Stimulated activated naive CD4-positive, alpha-beta T cell (primary cell): Measurements from ENCODE around the gene TAGLN.
A peak's percentile ranks its signal among the peaks of the same experiment; 100 is the strongest.

Experiments
- DNase-seq, 6 experiments: peaks; one replicate each; lab custom pipeline; 2025; lab: John Stamatoyannopoulos, UW

TAGLN gene

DNA sequence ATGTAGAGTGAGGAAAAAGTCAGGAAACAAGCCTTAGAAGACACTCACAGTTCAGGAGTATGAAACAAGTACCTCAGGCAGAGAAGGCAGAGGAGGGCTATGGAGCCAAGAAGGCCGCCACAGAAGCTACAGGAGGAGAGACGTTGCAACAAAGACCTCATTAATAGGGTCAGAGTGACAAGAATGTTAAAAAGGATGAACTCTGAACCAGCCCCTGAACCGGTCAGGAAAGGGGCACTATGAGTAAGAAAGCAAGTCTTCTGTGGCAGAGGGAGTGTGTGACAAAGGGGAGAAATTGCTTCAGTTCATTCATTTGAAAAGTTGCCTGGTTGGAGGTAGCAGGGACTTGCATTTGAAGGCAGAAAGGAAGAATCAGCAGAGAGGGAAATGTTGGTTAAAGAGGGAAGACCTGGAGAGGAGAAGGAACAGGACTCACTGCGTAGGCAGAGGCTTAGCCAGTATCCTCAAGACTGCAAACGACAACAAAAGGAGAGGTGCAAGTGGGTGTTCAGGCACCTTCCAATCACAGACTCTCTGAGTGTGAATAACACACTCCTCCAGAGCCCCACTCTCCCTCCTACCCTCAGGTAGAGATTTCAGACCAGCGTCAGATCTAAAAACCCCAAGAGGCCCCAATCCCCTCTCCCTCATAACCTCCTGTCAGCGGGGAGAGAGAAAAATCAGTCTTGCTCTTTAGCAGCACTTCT lies 15.4 kb downstream of the TAGLN start:
- DNase-seq: no peak

DNA sequence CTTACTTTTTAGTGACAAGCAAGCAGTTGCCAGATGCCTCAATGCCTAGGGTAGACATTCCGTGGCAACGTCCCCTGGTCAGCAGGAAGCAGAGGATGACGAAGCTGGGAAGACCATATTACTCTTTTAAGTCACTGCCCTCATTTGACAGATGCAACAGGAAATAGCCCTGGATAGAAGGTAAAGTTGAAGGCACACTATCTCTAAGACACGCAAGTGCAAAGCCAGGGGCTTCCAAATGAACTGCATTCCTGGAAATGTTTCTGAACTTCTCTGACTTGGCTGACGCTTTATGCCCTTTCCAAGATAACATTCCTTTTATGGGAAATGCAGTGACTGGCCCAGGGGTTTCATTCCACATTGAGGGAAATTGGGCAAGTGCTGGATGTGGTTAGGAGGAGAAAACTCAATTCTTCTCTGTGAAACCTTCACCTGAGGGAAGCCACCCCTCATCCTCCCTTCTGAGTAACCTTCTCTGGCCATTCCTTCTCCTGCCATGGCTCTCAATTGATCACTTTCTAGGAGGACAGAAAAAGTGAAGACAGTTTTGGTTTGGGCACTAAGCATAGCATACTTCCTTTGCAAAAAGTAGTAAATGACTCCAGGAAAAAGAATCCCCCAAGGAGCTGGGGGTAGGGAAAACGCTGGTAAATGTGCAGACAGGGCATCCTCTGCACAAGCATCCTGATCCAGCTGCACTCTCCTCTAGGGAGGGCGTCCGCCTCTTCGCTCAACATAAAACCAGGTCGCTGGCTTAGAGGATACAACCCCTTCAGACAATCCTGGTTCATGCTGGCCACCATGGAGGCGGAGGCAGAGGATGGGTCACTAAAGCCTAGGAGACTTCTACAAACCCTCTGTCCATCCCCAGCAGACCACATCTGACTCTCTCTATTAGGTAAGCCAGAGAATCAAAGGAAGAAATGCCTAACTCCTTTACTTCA lies 18.2 kb downstream of the TAGLN start:
- DNase-seq: no peak

DNA sequence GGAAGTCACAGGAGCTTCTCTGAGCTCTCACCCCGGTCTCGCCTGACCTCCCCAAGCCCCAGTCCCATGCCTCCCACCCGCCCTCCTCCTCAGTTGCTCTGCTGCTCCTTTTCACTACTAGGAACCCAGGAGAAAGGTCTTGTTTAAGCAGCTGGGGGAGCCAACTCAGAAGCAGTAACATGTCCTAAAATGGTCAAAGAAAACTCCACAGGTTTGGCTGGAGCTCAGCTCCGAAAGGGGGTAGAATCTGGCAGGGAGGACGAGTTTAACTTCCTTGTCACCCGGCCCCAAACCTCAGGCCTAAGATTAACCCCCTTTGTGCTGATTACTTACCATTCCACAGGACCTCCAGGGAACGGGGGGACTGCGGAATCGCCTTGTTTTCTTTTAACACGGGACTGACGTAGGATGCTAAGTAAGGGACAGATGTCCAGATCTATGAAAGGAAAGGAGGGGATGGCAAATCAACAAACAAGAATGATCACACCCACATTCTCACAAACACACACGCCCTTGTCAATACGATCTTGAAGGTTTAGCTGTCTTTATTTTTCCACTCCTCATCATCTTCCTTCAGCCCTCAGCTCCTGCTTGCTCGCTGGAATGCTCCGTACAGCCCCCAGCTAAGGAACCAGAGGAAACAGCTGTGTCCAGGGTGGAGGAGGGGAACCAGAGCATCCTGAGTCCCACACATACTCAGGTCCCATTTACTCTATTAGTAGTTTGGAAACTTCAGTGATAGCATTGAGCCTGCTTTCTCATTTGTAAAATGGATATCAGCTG lies 19.2 kb downstream of the TAGLN start:
- no peak for DNase-seq

DNA sequence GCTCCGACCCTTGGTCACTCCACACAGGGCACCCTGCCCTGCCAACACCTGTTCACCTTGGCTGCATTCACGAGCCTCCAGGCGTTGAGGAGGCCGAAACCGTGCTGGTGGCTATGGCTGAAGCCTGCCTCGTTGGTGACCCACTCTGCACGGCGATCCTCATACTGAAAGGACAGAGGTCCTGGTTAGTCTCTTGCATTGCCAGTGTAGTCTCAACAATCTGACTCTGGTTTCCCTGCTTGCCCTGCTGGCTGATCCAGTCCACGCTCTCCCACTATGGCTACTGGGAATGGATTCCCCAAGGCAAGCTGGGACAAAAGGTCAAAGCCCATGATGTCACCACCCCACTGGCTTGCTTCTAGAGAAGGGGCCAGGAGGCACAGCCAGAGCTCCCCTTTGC lies 19.8 kb downstream of the TAGLN start:
- DNase-seq: no peak

DNA sequence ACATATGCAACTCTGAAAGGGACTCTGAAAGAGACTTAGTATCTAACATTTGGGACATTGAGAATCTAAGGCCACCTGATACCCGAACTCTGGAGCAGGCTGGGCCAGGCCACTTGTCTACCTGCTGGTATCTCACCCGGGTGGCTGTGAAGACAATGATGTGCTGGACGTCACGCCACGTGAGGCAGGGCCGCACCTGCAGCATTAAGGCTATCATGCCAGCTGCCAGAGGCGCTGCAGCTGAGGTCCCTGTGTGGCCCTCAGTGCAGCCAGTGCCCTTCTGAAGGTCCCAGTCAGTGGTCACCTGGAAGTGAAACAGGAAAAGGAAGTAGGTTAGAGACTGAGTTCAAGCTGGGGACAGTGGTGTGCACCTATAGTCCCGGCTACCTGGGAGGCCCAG lies 20.3 kb downstream of the TAGLN start:
- DNase-seq: no peak

DNA sequence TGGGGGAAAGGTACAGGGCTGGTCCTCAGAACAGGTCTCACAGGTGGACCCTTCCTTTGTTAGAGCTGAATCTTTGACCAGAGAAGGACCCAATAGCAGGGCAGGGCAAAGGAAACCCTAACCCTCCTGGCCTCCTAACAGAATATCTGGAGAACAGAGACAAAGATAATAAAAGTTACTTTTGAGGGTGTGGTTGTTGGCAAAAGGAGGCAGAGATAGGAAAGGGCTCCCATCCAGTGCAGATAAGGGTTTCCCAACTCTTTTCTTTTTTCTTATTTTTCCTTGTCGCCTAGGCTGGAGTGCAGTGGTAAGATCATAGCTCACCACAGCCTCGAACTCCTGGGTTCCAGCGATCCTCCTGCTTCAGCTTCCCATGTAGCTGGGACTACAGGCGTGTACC lies 20.8 kb downstream of the TAGLN start:
- no peak for DNase-seq

DNA sequence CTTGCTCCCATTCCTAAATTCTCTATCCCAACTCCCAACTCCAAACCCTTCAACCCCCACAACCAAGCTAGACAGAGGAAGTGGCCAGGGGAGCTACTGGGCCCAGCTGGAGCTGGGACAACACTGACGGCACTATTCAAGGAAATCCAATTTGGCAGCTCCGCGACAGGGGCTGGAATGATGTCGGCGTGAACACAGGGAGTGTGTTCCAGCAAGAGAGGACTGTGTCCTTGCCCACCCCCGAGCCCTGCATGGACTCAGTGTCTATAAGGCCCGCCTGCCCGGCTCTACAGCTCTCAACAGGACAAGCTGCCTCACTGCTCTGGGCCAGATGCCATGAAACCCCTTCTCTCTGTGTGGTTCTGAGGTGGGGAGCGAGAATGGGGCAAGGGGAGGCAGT lies 21.4 kb downstream of the TAGLN start:
- DNase-seq: no peak

DNA sequence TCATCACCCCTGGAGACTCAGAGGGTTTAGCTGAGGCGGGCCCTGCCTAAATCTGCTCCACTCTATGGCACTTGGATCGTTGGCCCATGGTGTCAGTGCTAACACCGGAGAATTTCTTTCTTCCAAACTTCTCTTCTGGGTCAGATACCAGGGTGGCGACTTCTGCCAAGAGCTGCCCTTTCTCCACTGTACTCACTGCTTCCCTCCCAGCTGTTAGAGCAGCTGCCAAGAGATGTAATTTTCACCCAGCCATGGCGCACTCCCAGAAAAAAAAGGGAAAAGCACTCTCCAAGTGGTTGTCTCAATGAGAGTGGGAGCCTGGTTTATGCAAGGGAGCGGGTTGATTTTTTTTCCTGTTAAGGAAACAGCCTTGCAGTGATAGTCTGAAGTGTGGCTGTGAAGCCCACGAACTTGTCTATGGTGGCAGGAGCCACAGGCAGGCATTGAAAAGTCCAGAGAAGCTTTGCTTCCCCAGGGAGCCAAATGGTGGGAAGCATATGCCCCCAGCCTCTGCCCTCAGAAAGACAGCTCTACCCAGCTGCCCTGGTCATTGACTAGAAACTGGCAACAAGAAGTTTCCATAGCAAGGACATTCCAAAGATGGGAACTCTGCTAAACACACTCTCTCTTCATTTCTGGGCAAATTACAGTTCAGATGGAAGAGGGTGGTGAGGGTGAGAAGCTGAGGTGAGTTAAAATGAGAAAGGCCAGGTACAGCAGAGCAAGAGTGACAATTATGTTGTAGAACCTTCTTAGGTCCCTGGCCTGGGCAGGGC lies 22.0 kb downstream of the TAGLN start:
- DNase-seq: no peak

DNA sequence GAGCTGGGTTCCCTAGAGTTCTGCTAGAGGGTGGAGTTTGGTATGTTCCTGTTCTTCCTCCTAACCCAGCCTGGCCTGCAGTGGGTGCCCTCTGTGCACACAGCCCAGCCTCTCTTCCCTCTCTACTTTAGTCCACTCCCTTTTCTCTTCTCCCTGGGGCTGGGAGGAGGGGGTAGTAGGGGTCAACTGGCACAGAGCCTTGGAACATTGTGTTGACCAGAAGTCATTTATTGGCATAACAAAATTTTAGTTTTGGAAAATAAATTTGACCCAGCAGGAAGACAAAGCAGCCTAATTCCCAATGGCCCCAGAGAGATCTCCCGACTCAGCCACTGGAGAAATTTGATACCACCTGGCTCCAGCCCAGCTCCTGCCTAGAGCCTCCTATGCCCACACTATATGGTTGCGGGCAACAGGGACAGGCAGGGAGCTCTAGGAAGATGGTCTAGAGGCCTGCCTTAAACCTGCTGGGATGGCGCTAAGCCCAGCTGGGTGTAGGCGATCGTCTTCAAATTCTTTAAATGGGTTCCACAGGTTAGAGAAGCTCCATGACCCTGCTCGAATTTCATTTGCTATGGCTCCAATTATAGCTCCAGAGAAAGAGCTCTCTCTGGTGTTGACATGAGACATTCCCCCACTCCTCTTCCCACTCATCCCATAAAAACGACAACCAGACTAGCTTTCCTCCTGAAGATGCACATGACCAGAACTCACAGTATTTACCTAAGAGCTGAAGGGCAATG lies 22.8 kb downstream of the TAGLN start:
- DNase-seq: no peak

DNA sequence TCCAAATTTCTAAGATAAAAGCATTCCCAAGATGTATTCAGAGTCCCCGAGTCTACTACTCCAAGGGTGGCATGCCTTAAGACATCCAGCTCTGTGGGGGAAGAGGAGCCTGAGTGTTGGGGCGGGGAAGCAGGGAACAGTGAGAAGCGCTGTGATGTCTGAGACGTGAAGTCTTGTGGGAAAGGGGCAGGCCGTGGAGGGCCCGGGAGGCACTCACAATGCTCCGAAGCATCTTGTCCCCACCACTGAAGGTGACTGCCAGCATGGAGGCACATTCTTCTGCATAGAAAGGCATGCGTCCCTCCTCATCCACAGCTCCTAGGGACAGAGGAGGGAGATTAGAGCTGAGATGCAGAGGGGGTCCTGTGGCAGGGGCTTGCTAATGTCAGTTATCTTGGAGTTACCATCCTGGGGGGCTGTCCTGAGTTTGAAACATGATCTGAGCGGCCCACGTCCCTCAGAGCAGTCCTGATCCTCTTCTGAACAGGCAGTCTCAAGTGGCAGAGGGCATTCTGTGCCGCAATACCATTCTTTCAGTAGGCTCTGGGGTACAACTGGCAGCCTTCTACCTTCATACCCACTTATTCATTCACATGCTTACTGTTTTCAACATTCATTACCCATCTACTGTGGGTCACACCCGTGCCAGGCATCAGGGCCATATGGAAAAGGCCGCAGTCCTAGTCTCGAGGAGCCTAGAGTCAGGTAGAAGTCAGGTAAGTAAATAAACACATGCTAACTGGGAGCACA lies 24.0 kb downstream of the TAGLN start:
- no peak for DNase-seq

DNA sequence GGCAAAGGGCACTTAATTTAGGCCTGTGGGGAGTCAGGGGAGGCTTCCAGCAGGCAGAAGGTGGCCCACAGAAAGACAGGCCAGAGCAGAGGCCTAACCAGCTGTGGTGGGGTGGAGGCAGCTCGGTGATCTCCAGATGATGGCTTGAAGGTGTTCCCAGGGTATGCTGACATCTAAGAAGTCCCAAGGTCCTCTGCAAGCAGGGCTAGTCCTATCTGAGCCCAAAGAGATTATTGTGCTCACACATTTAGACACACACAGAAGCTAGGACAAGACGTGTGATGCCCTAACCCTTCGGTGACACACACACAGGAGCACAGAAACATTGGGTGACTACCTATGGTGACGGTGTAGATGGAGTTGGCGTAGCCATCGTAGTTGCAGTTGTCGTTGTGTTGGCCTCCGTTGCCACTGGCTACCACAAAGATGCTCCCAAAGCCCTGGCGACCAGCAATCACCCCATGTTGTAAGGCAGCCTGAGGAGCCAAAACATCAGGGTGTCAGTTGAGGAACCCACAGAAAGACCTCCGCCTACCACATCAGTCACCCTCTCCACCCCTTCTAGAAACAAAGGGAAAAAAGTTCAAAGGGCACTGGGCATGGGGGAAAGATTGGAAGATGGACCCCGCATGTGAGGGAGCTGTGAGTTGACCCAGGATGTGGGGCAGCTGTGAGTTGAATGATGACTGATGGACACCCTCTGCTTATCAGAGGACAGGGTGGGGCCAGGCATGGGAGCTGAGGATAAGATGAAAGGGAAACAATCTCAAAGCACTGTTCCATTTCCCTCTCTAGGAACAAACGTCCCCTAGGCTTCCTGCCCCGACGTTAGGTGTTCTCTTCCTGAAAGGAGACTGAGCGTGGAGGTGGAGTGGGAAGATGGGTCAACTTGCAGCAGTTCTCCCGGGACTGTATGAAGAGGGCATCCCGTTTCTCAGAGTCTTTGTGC lies 24.8 kb downstream of the TAGLN start:
- DNase-seq: no peak

DNA sequence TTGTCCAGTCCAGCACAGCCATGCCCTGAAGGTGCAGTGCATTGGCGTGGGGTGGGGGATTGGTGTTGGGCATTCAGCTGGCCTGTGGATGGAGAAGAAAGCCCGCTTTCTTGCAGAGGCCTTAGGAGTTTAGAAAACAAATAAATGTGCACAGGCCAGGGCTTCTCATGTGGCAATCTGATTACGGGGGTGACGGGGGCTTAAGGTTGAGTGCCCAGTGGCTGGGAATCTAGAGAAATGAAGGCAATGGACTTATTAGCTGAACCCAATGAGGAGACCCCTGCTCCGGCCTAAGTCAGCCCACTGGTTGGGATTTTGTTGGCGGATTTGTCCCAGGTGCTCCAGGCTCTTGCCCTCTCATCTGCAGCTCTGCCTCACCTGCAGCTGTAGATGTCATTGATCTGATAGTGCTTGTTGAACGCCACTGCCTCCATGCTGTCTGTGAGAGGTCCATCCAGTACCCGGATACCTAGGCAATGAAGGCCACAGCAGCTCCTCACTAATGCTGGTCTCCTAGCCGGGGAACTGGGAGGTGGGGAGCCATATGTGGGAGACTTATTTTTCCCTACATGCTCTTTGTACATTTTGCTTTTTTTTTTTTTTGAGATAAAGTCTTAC lies 26.5 kb downstream of the TAGLN start:
- no peak for DNase-seq

DNA sequence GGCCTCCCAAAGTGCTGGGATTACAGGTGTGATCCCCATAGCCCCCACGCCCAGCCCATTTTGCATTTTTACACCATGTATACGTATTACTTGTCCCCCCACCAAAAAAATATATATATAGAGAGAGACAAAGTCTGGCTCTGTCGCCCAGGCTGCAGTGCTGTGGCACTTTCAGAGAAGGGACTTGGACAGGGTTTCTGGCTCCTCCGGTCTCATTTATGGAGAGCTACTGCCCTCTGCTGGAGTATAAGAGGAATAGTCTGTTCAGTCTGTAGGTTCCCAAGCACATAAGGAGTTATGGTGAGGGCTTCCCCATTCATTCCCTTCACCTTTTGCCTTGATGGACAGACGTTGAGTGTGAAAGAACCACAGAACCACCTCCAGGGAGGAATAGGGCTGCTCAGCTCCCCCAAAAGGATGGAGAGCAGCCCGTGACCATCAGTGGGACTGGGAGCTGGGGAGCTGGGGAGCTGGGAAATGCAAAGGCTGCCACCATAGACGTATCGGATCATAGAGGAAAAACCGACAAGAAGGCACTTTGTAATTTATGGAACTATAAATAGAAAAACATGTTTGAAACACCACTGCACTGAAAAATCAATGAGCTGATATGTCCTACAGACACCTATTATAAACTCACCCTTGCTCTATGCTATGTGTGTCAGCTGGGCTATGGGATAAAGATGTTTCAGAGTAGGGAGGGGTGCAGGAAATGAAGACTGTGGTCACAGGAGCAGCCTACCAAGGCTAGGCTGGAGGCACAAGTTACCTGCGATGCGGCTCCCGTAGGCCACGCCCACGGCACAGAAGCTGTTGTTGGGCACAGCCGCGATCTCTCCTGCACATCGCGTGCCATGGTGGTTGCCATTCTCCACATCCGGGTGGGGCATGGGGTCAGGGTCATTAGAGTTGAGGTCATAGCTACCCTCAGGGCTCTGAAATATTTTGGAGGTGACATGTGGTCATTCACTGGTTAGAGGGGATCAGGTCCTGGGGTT lies 27.5 kb downstream of the TAGLN start:
- DNase-seq: peak; percentile 19 to 73 (median 40)

DNA sequence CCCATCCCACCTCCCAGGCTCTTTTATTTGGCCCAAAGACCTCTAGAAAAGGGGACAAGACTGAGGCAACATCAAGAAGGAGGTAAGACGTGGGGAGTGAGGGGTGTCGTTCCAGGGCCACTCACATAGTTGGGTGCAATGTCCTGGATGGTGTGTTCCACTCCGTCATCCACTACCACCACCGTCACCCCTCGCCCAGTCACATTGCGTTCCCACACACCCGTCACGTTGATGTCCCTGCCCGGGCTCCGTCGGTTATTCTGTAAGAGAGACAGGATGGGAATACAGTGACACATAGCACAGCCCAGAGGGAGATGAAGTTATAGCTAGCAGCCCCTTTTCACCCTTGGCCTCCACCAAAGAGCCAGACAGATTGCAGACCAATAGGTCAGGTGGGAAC lies 28.9 kb downstream of the TAGLN start:
- no peak for DNase-seq

DNA sequence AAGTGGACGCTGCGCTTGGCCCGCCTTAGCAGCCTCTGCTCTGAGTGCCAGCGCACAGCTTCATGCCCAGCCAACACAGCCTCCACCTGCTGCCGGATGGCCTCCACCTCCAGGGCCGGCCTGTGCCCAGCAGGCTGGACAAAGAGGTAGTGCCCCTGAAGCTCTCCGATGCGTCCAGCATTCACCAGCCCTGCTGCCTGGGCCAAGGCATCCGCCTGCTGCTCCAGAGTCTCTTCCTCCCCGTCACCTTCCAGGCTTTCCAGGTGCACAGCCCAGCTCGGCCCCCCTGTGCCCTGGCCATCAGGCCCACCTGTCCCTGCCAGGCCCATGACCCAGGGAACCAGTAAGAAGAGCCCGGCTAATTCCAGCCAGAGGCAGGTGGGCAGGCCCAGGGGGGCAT lies 30.2 kb downstream of the TAGLN start:
- DNase-seq: no peak

DNA sequence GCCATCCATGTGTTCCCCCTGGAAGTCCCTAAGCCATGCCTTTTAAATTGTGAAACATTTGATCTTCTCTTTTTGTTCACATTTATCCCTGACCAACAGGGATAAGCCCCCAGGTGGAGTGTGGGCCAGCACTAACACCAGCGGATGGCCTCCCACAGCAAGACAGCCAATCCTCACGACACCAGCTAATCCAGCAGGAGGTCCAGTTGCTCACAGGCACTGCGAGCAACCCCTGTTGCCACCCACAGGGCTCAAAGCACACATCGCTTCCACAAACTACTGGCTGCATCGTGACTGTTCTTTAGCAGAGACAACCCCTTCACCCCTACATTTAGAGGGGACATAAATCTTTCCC lies 30.7 kb downstream of the TAGLN start:
- DNase-seq: no peak

DNA sequence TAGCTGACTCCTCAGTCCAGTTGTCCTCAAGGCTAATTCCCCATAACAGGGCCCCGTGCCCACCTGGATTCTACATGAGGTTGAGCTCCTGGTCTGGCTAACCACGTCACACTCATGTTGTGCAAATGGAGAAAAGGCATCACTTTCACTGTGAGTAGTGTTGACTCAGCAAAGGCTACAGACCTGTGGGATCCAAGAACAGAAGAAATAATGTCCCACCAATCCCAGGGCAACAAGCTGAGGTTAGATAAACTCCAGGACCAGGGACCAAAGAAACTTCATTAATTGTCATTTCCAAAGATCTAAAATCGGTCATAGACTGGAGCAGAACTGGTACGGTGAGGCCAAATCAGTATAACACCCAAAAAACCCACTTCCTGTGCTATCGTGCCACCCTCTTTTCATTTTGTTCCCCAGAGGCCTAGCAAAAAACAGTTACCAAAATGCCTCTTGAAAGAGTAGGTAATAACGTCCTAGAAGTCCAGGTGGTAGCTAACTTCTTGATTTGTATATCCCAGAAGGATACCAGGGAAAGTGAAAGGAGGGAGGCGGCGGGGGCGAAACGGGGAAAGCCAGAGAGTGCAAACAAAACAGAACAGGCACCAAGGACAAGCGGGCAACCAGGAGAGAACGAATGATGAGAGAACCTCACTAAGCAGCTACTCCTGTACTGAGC lies 31.3 kb downstream of the TAGLN start:
- peak; percentile 2 to 72 (median 38) for DNase-seq
